ENCODE measurements around the gene CD160.

The CD160 gene

DNA sequence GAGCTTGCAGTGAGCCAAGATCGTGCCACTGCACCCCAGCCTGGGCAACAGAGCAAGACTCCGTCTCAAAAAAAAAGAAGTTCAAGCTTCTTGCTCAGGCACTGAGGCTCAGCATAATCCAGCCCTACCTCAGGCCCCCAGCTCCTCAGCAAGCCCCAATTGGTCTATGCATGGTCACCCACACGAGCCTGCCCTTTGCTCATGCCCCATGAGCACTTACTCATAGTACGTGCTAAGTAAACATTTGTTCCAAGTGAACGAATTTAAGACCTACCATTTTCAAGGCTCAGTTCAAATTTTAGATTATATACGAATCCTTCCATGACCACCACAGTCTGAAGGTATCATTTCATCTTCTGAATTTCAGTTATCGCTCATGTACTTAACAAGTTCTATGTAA lies 16.5 kb upstream of the CD160 start:
- DNase-seq (ENCODE audit: insufficient read length, low spot score) = no peak
- TF ChIP-seq, protein P1, sequence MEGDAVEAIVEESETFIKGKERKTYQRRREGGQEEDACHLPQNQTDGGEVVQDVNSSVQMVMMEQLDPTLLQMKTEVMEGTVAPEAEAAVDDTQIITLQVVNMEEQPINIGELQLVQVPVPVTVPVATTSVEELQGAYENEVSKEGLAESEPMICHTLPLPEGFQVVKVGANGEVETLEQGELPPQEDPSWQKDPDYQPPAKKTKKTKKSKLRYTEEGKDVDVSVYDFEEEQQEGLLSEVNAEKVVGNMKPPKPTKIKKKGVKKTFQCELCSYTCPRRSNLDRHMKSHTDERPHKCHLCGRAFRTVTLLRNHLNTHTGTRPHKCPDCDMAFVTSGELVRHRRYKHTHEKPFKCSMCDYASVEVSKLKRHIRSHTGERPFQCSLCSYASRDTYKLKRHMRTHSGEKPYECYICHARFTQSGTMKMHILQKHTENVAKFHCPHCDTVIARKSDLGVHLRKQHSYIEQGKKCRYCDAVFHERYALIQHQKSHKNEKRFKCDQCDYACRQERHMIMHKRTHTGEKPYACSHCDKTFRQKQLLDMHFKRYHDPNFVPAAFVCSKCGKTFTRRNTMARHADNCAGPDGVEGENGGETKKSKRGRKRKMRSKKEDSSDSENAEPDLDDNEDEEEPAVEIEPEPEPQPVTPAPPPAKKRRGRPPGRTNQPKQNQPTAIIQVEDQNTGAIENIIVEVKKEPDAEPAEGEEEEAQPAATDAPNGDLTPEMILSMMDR (IDR thresholded peaks at IDR 0.05; ENCODE audit: insufficient read depth, missing control alignments) = no peak
- no peak for FAIRE-seq

DNA sequence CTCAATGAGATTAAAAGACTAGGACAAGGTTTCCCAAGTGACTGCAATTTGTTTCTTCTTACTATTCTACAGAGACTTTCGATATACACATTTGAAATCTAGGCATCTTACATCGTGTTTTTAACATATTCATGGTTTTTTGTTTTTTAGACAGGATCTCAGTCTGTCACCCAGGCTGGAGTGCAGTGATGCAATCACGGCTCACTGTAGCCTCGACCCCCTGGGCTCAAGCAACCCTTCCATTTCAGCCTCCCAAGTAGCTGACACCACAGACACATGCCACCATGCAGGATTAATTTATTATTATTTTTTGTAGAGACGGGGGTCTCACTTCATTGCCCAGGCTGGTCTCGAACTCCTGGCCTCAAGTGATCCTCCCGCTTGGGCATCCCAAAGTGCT lies 13.7 kb upstream of the CD160 start:
- DNase-seq (ENCODE audit: insufficient read length, low spot score) (no peak), FAIRE-seq (no peak)

DNA sequence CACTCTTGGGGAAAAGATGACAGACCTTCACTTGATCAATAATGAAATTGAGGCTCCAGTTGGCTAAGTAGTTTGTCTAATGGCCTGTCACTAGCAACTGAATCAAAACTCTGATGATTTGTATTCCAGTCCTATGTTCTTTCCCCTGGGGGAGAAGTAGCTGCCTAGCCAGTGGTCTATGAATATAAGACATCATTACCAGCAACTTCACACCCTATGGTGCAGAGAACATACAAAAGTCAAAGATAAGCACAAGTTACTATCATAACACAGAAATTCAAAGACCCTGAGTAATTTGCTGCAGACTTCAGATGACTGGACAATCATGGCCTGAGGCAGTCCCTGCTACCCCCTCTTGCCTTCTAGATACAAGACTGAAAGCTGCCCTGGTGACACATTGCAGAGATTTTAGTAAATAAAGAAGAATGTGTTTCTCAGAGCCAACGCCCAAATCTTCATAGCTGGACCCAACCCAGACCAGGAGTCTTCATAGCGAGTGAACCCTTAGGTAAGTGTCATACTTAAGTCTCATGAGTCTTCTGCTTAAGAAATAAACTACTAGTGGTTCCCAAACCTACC lies 13.1 kb upstream of the CD160 start:
- TF ChIP-seq, protein P1 (IDR thresholded peaks at IDR 0.05; ENCODE audit: insufficient read depth, missing control alignments) = no peak
- no peak for DNase-seq (ENCODE audit: insufficient read length, low spot score)
- FAIRE-seq = no peak

More for the DNA sequence above, 13.7 kb upstream of the CD160 start:
- TF ChIP-seq, protein P1 (IDR thresholded peaks at IDR 0.05; ENCODE audit: insufficient read depth, missing control alignments) = no peak

DNA sequence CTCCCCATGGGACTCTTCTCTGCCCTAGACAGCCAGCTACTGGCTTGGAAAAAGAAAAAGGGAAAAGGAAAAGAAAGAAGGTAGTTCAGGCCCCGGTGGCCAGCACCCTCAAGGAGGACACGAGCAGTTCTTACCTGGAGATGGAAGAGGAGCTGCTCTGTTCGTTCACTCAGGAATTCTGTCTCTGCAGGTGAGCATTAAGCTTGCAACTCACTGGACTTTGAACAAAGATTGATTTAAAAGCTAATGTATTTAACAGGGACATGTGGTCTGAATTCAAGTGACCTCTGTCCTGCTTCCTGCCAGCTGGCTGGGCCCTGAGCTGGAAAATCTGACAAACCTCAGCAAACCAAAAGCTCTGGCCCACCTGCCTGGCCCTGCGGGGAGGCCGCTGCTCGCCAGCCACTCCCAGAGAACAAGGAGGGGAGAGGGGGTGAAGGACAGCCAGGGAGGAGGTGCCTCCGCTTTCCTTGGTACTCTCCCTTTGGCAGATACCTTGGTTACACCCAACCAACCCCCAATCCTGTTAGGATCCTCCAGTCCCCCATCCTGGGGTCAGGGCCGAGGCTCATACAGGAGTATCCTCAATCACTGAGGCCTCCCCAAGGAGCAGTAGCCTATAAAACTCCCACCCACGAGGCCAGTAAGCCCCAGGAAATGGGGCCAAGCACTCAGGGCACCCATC lies 12.0 kb upstream of the CD160 start, which contains the start of gene PDZK1:
Gene PDZK1 (minus strand): TSS at position 186 of the 685 bp plus-strand sequence. CDS start 19,347 bp downstream, outside the sequence.
- DNase-seq (ENCODE audit: insufficient read length, low spot score) (no peak), FAIRE-seq (no peak)
- TF ChIP-seq, protein P1 (IDR thresholded peaks at IDR 0.05; ENCODE audit: insufficient read depth, missing control alignments) = no peak

DNA sequence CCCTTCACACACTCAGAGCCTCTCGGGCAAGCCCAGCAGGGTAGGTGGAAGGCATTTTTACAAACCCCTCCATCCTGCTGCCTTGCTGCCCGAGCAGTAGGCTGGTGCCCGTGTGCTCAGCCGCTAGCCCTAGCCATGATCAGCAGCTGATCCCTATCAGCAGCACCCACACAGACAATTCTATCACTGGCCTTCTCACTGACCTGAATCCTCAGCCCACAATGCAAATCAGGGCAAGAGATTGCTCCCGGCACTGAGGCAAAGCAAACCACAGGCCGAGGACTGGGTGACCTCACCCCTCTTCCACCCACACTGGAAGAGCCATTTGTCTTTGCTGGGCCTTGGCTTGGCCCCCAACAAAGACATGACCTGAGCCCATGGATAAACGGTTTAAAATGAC lies 11.2 kb upstream of the CD160 start:
- TF ChIP-seq, protein P1 (IDR thresholded peaks at IDR 0.05; ENCODE audit: insufficient read depth, missing control alignments) = no peak
- FAIRE-seq (no peak), DNase-seq (ENCODE audit: insufficient read length, low spot score) (no peak)

DNA sequence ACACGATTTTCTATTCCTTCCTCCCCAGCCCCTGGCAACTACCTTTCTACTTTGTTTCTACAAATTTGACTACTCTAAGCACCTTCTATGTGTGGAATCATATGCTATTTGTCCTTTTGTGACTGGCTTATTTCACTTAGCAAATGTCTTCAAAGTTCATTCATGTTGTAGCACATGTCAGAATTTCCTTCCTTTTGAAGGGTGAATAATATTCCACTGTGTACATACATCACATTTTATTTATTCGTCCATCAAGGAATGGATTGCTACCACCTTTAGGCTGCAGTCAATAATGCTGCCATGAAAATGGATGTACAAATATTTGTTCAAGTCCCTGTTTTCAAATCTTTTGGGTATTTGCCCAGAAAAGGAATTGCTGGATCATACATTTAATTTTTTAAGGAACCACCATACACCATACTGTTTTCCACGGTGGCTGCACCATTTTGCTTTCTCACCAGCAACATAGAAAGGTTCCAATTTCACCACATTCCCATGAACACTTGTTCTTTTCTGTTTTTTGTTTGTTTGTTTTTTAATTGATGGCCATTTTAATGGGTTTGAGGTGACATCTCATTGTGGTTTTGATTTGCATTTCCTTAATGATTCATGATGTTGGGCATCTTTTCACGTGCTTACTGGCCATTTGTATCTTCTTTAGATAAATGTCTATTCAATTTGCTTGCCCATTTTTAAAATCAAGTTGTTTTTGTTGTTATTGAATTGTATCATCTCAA lies 8.8 kb upstream of the CD160 start:
- TF ChIP-seq, protein P1 (IDR thresholded peaks at IDR 0.05; ENCODE audit: insufficient read depth, missing control alignments) = no peak
- FAIRE-seq = no peak
- DNase-seq (ENCODE audit: insufficient read length, low spot score) = no peak

Measured in D721Med (cell line).